H1 (cell line): ENCODE results near the gene COL6A2. TPM values are rescaled to one million over a fixed set of nuclear protein-coding genes. Genes with fewer than 3 reads are reported as not detected.

ENCODE experiments used
- CTCF ChIA-PET: fragments of 300-600 bp; sonication (Branson Sonifier 250); formaldehyde crosslinking; loops from one replicate; lab custom pipeline; 2021; ENCODE audit not compliant: partially characterized antibody; lab: Charles Lee
- POLR2A ChIA-PET: fragments of 300-600 bp; sonication (Branson Sonifier 250); formaldehyde crosslinking; loops from one replicate; lab custom pipeline; 2021; ENCODE audit warnings: inconsistent platforms; ENCODE audit not compliant: partially characterized antibody; lab: Charles Lee
- DNase-seq, 2 experiments: peaks; one replicate each; pipeline versions ENCODE4 v3.0.0 to v3.0.0-alpha.2; 2010 to 2022; ENCODE audit warnings: low spot score in 2 of 2, low read depth in 1 of 2, mixed read lengths in 1 of 2
- FAIRE-seq: peaks from 2 replicates; lab custom pipeline; 2011; peaks lifted over from hg19 to GRCh38; lab: Jason Lieb, UNC
- H2AFZ ChIP-seq: 2 replicates; pipeline ENCODE4 v1.8.1; 2012; ENCODE audit warnings: low read length, inconsistent platforms
- H2AK5ac ChIP-seq: 2 replicates; pipeline ENCODE4 v1.6.1; 2013; ENCODE audit warnings: low read depth, low read length
- H2BK120ac ChIP-seq: replicated peaks from 2 replicates; pipeline ENCODE3; 2013; ENCODE audit warnings: low read depth, low read length, inconsistent platforms
- H2BK12ac ChIP-seq: 2 replicates; pipeline ENCODE4 v1.6.1; 2013; ENCODE audit warnings: low read depth, low read length
- H2BK15ac ChIP-seq: 2 replicates; pipeline ENCODE4 v1.6.1; 2013; ENCODE audit warnings: low read length
- H2BK20ac ChIP-seq: 2 replicates; pipeline ENCODE4 v1.6.1; 2013; ENCODE audit warnings: low read length
- H2BK5ac ChIP-seq: 2 replicates; pipeline ENCODE4 v1.6.1; 2013; ENCODE audit warnings: low read depth, low read length
- H3K14ac ChIP-seq: 2 replicates; pipeline ENCODE4 v1.6.1; 2013; ENCODE audit warnings: inconsistent platforms; ENCODE audit not compliant: insufficient read length
- H3K18ac ChIP-seq: 2 replicates; pipeline ENCODE4 v1.6.1; 2013; ENCODE audit warnings: low read length; ENCODE audit errors: extremely low read depth
- H3K23ac ChIP-seq: 2 replicates; pipeline ENCODE4 v1.6.1; 2013; ENCODE audit warnings: inconsistent platforms; ENCODE audit not compliant: insufficient read length
- H3K23me2 ChIP-seq: 2 replicates; pipeline ENCODE4 v1.6.1; 2013; ENCODE audit warnings: low read depth, low read length
- H3K27ac ChIP-seq: 2 replicates; pipeline ENCODE4 v1.6.1; 2011; ENCODE audit warnings: low read depth, low read length, inconsistent platforms
- H3K27me3 ChIP-seq, 4 experiments: replicated peaks in 1 of 4; 1 replicate in 1 of 4; 2 replicates in 3 of 4; pipeline versions ENCODE4 v1.6.1 to v1.8.1; 2011 to 2013; ENCODE audit warnings: low read length in 3 of 4, mild to moderate bottlenecking in 3 of 4, inconsistent platforms in 2 of 4, mixed read lengths in 2 of 4, moderate library complexity in 1 of 4; ENCODE audit not compliant: control insufficient read depth in 3 of 4, insufficient read depth in 3 of 4; ENCODE audit errors: extremely low read depth in 1 of 4
- H3K36me3 ChIP-seq, 4 experiments: 2 replicates each; pipeline versions ENCODE4 v1.6.1 to v1.8.1; 2011 to 2013; ENCODE audit warnings: mild to moderate bottlenecking in 4 of 4, low read length in 3 of 4, moderate library complexity in 2 of 4, control low read depth in 1 of 4, inconsistent platforms in 1 of 4; ENCODE audit not compliant: insufficient read depth in 4 of 4, control insufficient read depth in 2 of 4
- H3K4ac ChIP-seq: replicated peaks from 2 replicates; pipeline ENCODE3; 2013; ENCODE audit warnings: low read length, low read depth, mixed read lengths, inconsistent platforms; ENCODE audit not compliant: insufficient read length
- H3K4me1 ChIP-seq, 4 experiments: replicated peaks in 1 of 4; 1 replicate in 1 of 4; 2 replicates in 3 of 4; pipeline versions ENCODE4 v1.6.1 to v1.8.1; 2011 to 2013; ENCODE audit warnings: low read length in 3 of 4, inconsistent platforms in 2 of 4, mixed read lengths in 1 of 4; ENCODE audit not compliant: insufficient read depth in 4 of 4, control insufficient read depth in 3 of 4
- H3K4me2 ChIP-seq, 2 experiments: 2 replicates each; pipeline versions ENCODE4 v1.6.1 to v1.8.1; 2011 to 2013; ENCODE audit warnings: low read depth in 2 of 2, low read length in 2 of 2, control low read depth in 1 of 2, inconsistent platforms in 1 of 2, mild to moderate bottlenecking in 1 of 2; ENCODE audit not compliant: insufficient read depth in 1 of 2
- H3K4me3 ChIP-seq, 4 experiments: fragments of 200-600, 300-600 bp in 1 of 4; sonication (generic), shearing (Covaris generic), sonication (Bioruptor Twin) in 1 of 4; 2 replicates each; pipeline versions ENCODE4 v1.5.1 to v1.8.1; 2011 to 2016; ENCODE audit warnings: low read length in 4 of 4, low read depth in 3 of 4, control low read depth in 2 of 4, inconsistent platforms in 2 of 4, mild to moderate bottlenecking in 2 of 4, mixed read lengths in 1 of 4, moderate library complexity in 1 of 4; ENCODE audit not compliant: insufficient read depth in 2 of 4; ENCODE audit errors: extremely low read depth in 1 of 4
- H3K56ac ChIP-seq: replicated peaks from 2 replicates; pipeline ENCODE3; 2013; ENCODE audit warnings: low read depth, mild to moderate bottlenecking, mixed read lengths, low read length, inconsistent platforms; ENCODE audit not compliant: insufficient read length
- H3K79me1 ChIP-seq: 2 replicates; pipeline ENCODE4 v1.6.1; 2013; ENCODE audit warnings: low read depth, low read length, control low read depth
- H3K79me2 ChIP-seq, 2 experiments: 2 replicates each; pipeline versions ENCODE4 v1.6.1 to v1.8.1; 2012 to 2013; ENCODE audit warnings: low read length in 2 of 2, mild to moderate bottlenecking in 2 of 2, inconsistent platforms in 1 of 2; ENCODE audit not compliant: insufficient read depth in 2 of 2, control insufficient read depth in 1 of 2
- H3K9ac ChIP-seq, 4 experiments: replicated peaks in 1 of 4; 1 replicate in 1 of 4; 2 replicates in 3 of 4; pipeline versions ENCODE4 v1.6.1 to v1.8.1; 2011 to 2013; ENCODE audit warnings: low read depth in 3 of 4, low read length in 3 of 4, control low read depth in 2 of 4, mild to moderate bottlenecking in 2 of 4, moderate library complexity in 2 of 4, inconsistent platforms in 1 of 4; ENCODE audit errors: extremely low read depth in 1 of 4
- H3K9me3 ChIP-seq, 2 experiments: 2 replicates each; pipeline versions ENCODE4 v1.6.1 to v1.8.1; 2012 to 2013; ENCODE audit warnings: mild to moderate bottlenecking in 2 of 2, moderate library complexity in 2 of 2, control low read depth in 1 of 2, inconsistent platforms in 1 of 2, low read depth in 1 of 2, low read length in 1 of 2, mixed read lengths in 1 of 2; ENCODE audit not compliant: insufficient read depth in 2 of 2
- H4K20me1 ChIP-seq, 2 experiments: replicated peaks in 1 of 2; 2 replicates each; pipeline versions ENCODE3 to v1.8.1; 2011 to 2013; ENCODE audit warnings: inconsistent platforms in 2 of 2, low read length in 2 of 2, mild to moderate bottlenecking in 1 of 2; ENCODE audit not compliant: insufficient read depth in 2 of 2, control insufficient read depth in 1 of 2
- H4K5ac ChIP-seq: 2 replicates; pipeline ENCODE4 v1.6.1; 2013; ENCODE audit warnings: low read length, low read depth, mixed read lengths, inconsistent platforms; ENCODE audit not compliant: insufficient read length
- H4K8ac ChIP-seq: 2 replicates; pipeline ENCODE4 v1.8.0; 2013; ENCODE audit warnings: mild to moderate bottlenecking, moderate library complexity, low read length, inconsistent platforms; ENCODE audit not compliant: insufficient read depth; ENCODE audit errors: extremely low read depth
- H4K91ac ChIP-seq: replicated peaks from 2 replicates; pipeline ENCODE3; 2013; ENCODE audit warnings: low read length, mixed read lengths, inconsistent platforms; ENCODE audit not compliant: insufficient read length
- WGBS, 2 experiments: shearing (Covaris generic) in 1 of 2; methylation state at CpG; one replicate each; pipeline versions ENCODE4 v1.1.6 to v1.1.7; 2013 to 2015; ENCODE audit warnings: low lambda C conversion rate in 2 of 2, mixed read lengths in 2 of 2, inconsistent platforms in 1 of 2, low coverage in 1 of 2, missing lambda C conversion rate in 1 of 2; ENCODE audit not compliant: insufficient replicate concordance in 2 of 2, insufficient coverage in 1 of 2, insufficient read length in 1 of 2; ENCODE audit errors: extremely low coverage in 1 of 2, missing lambda C conversion rate in 1 of 2; 5-methylcytosine and 5-hydroxymethylcytosine counted together
- polyA plus RNA-seq, 7 experiments: library from polyadenylated mRNA; depleted of rRNA in 3 of 7; stranded (reverse) in 5 of 7; unstranded in 2 of 7; fragments of >200 nt in 5 of 7; fragments of 200-250 nt in 2 of 7; gene quantifications; 1 replicate in 5 of 7; 2 replicates in 1 of 7; 4 replicates in 1 of 7; pipeline versions ENCODE4 v1.2.1 to v1.2.3, GENCODE V29; 2011 to 2013; ENCODE audit warnings: missing spikeins in 2 of 7, mixed read lengths in 2 of 7
- total RNA-seq: library from RNA; stranded (reverse); fragmentation: NEBNext Ultra II Directional; extraction: Animal tissue kit (Norgen Biotek cat#: 25700); gene quantifications from 2 replicates; pipeline ENCODE4 v1.2.1, GENCODE V29; 2021

The COL6A2 gene
- total and polyA plus RNA-seq, 2 of the 8 experiments (the other 6 are each of a cell fraction or from before 2014, with no cell fraction given), result 60.1 to 62.7 TPM

DNA sequence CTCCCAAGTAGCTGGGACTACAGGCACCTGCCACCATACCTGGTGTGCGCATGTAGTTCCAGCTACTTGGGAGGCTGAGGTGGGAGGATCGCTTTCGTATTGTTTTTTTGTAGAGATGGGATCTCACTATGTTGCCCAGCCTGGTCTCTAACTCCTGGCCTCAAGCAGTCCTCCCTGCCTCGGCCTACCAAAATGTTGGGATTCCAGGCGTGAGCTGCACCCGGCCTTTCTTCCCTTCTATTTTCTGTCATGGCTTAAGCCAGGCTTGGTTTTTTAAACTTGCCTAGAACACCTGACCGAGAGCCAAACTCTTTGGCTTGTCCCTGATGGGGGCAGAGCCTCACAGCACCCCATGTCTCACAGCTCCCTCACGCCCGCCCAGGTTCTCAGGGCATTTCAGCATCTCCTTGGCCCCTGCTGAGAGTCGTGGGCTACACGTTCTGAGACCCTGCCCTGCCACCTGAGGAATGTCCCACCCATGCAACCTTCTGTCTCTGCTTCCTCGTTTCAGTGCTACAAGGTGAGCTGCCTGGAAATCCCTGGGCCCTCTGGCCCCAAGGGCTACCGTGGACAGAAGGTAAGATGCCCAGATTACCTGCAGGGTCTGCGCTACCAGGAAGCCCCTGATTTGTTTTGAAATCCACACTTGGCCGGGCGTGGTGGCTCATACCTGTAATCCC lies 15.7 kb downstream of the COL6A2 start:
- Histone ChIP-seq H3K14ac (no peak overlapping the region), H2BK15ac (no peak overlapping the region), H3K9me3 (peaks cover 0 to 4% of the 10 kb centered on the region in 2 experiments; a peak in 2 of 4 replicates), H3K56ac (no peak overlapping the region), H2AFZ (no peak overlapping the region), H3K18ac (no peak overlapping the region), H3K27me3 (no peaks in the 10 kb centered on the region), H4K91ac (no peak overlapping the region), H4K5ac (no peak overlapping the region), H3K4me1 (peaks cover 0 to 2% (median under 1%) of the 10 kb centered on the region in 4 experiments; a peak in 2 of 7 replicates), H3K27ac (no peak overlapping the region), H3K79me2 (no peaks in the 10 kb centered on the region), H2BK5ac (no peak overlapping the region), H3K23ac (no peak overlapping the region), H3K23me2 (no peaks in the 10 kb centered on the region), H3K79me1 (no peaks in the 10 kb centered on the region), H3K9ac (no peak overlapping the region), H3K4me2 (no peak overlapping the region), H4K8ac (no peak overlapping the region), H2BK120ac (no peak overlapping the region), H4K20me1 (peaks cover 0 to 6% of the 10 kb centered on the region in 2 experiments), H2BK12ac (no peak overlapping the region), H2AK5ac (no peak overlapping the region), H3K4ac (no peak overlapping the region), H3K4me3 (no peak overlapping the region), H3K36me3 (peaks cover 0 to 28% (median 2%) of the 10 kb centered on the region in 4 experiments; a peak in 5 of 8 replicates), H2BK20ac (no peak overlapping the region)
- FAIRE-seq, result no peak
- CTCF ChIA-PET, result interaction anchor here (0.5 to 2.0 kb wide), 3 partner anchors 13 to 1218 kb away, joined by 3 to 8 read pairs (median 4); no protein-coding TSS in a partner anchor
- no peak for DNase-seq
- POLR2A ChIA-PET, result no interaction called here
- whole genome bisulfite sequencing, 2 experiments, result 89% methylated on average over 16 of the region's 16 CpGs; no CpG with 5 or more reads in 1 of the 2 experiments
